ENCODE measurements around the gene SYPL1. TPM values are rescaled to one million over a fixed set of nuclear protein-coding genes. Genes with fewer than 3 reads are reported as not detected.
A peak's percentile ranks its signal among the peaks of the same experiment; 100 is the strongest.

SYPL1 gene
- total RNA-seq, 3 donors from 2014 or later, result 73.8 to 109 (median 80.8) TPM

DNA sequence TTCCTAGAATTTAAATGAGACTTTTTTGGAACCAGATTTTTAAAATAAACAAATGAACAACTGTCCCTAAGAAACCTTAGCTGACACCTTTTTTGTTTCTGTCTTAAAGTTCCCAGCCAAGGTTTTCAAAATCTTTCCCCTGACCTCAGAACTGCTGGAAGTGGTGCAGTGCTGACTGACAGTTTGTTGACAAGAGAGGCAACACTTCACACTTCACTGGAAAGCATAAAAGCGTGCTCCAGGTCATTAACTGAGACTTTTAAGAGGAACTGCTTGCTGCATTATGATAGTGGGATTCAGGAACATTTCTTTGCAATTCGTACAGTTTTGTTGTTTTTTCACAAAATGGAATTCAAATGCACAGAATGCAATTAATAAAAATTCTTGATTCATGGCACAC lies 36.2 kb downstream of the SYPL1 start:
- ATAC-seq (no peak), DNase-seq (no peak)
- H3K36me3 ChIP-seq (ENCODE audit: low read depth), result no peaks in the 10 kb centered on the region
- intact Hi-C loops (cut with DNase I, micrococcal nuclease), result no loop called here
- no peaks in the 10 kb centered on the region for H3K9me3 ChIP-seq
- TF ChIP-seq, protein P1, sequence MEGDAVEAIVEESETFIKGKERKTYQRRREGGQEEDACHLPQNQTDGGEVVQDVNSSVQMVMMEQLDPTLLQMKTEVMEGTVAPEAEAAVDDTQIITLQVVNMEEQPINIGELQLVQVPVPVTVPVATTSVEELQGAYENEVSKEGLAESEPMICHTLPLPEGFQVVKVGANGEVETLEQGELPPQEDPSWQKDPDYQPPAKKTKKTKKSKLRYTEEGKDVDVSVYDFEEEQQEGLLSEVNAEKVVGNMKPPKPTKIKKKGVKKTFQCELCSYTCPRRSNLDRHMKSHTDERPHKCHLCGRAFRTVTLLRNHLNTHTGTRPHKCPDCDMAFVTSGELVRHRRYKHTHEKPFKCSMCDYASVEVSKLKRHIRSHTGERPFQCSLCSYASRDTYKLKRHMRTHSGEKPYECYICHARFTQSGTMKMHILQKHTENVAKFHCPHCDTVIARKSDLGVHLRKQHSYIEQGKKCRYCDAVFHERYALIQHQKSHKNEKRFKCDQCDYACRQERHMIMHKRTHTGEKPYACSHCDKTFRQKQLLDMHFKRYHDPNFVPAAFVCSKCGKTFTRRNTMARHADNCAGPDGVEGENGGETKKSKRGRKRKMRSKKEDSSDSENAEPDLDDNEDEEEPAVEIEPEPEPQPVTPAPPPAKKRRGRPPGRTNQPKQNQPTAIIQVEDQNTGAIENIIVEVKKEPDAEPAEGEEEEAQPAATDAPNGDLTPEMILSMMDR (IDR thresholded peaks at IDR 0.05), result no peak
- H3K4me1 ChIP-seq (ENCODE audit: low read depth), result peaks cover 14% of the 10 kb centered on the region
- H3K4me3 ChIP-seq, result no peak overlapping the region

DNA sequence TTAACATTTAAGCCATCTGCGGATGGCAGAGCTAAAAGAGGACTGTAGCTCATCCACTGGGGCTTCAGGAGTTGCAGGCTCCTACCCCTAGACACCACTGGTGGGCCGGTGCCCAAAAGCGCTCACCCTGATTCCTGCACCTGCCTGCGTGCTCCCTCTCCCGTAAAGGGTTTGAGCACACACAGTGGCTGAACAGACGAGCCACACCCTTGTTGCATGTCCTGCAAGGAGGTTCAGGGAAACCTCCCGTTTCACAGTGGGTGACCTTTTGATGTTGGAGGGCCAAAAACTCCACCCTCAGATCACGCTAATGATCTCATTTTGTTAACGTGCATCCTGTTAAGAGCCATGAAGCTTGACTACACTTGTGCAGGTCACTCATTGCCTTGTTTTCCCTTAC lies 37.9 kb downstream of the SYPL1 start:
- peak; percentile 10 for ATAC-seq
- H3K36me3 ChIP-seq (ENCODE audit: low read depth), result no peaks in the 10 kb centered on the region
- TF ChIP-seq, protein P1 (IDR thresholded peaks at IDR 0.05), result no peak
- intact Hi-C loops (cut with DNase I, micrococcal nuclease), result no loop called here
- no peaks in the 10 kb centered on the region for H3K9me3 ChIP-seq
- peaks cover 14% of the 10 kb centered on the region for H3K4me1 ChIP-seq (ENCODE audit: low read depth)
- no peak for DNase-seq
- no peak overlapping the region for H3K4me3 ChIP-seq

DNA sequence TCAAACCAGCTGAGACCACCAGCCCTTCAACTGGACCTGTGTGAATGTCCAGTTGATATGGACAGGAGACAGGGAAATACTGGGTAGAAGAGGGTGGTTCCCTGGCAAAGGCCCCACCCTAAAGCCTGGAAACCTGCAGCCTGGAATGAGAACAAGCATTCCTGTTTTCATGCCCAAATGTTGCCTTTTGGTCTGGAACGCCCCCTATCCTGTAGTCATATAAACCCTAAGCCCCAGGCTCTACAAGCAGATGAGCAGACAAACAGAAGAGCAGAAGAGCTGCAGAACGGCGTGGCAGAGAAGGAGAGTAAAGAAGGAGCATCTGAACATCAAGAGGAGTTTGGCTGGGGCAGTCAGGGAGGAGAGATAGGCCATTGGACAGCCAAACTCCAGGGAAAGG lies 38.4 kb downstream of the SYPL1 start:
- TF ChIP-seq, protein P1 (IDR thresholded peaks at IDR 0.05), result no peak
- DNase-seq (no peak), ATAC-seq (no peak)
- H3K4me3 ChIP-seq, result no peak overlapping the region
- H3K9me3 ChIP-seq, result no peaks in the 10 kb centered on the region
- no peaks in the 10 kb centered on the region for H3K36me3 ChIP-seq (ENCODE audit: low read depth)
- peaks cover 14% of the 10 kb centered on the region for H3K4me1 ChIP-seq (ENCODE audit: low read depth)
- intact Hi-C loops (cut with DNase I, micrococcal nuclease), result no loop called here

DNA sequence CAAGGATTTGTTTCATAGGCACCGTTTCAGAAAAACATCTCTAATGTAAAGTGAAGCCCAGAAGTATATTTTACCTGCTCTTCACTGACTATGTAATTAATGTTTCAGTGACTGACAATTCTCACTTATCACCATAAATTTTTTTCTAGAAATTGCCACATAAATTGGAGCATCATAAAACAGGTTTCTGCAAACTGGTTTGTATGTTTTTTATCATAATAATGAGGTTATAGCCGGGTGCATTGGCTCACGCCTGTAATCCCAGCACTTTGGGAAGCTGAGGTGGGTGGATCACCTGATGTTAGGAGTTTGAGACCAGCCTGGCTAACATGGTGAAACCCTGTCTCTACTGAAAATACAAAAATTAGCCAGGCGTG lies 39.4 kb downstream of the SYPL1 start:
- Histone ChIP-seq H3K9me3 (no peaks in the 10 kb centered on the region), H3K4me1 (ENCODE audit: low read depth) (peaks cover 14% of the 10 kb centered on the region), H3K4me3 (no peak overlapping the region), H3K36me3 (ENCODE audit: low read depth) (no peaks in the 10 kb centered on the region)
- TF ChIP-seq, protein P1 (IDR thresholded peaks at IDR 0.05), result no peak
- no peak for DNase-seq
- no peak for ATAC-seq
- intact Hi-C loops (cut with DNase I, micrococcal nuclease), result no loop called here

DNA sequence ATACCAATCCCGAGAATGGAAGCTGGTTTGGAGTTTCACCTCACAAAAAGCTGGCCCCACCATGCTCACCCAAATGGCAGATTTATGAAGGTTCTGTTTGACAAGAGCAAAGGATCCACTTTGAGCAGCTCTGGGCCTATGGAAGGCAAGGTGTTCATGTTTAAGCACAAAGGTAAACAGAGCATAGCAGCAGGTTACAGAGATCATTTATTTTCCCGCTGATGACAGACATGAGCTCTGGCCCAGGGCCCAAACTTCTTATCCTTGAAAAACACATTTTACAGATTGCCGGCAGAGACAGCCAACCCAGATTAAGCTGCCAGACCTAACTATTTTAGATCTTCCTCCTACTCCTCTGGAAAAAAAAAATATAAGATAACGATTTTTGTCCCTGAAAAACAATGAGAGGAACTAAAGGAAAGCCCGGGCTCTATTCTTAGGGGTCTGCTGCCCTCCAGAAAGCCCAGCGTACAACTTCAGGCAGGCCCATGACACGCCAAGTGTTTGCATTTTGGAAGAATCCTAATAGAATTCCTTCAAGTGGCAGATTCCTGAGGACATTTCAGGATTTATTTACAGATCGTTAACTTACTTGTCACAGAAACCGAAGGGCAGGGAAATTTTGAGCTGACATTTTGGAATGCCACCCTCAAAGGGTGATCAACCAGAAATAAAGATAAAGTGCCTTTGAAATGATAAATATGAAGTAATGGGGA lies 40.0 kb downstream of the SYPL1 start:
- DNase-seq, result peak in 1 of 3 donors; percentile 75
- TF ChIP-seq, protein P1 (IDR thresholded peaks at IDR 0.05), result no peak
- ATAC-seq, result peak; percentile 60
- no peak overlapping the region for H3K4me3 ChIP-seq
- H3K9me3 ChIP-seq, result no peaks in the 10 kb centered on the region
- intact Hi-C loops (cut with DNase I, micrococcal nuclease), result no loop called here
- peaks cover 14% of the 10 kb centered on the region for H3K4me1 ChIP-seq (ENCODE audit: low read depth)
- H3K36me3 ChIP-seq (ENCODE audit: low read depth), result no peaks in the 10 kb centered on the region

Measured in mucosa of descending colon (tissue), 3 donors.